GM21423 (cell line): ENCODE data around the gene ZNF638.

Experiments
- ATAC-seq: cut with Tn5 transposase; IDR thresholded peaks from one replicate; pipeline ENCODE4 v1.9.1; 2021; ENCODE audit warnings: mild to moderate bottlenecking, moderate library complexity; ENCODE audit not compliant: unreplicated experiment

ZNF638 gene

GRCh38 chr2:71468279-71469015 lies 136.9 kb downstream of the ZNF638 start:
- ATAC-seq = no peak

- no peak for ATAC-seq
Observed at GRCh38 chr2:71469403-71470398, 138.1 kb downstream of the ZNF638 start.

GRCh38 chr2:71471276-71471675 lies 139.7 kb downstream of the ZNF638 start:
- no peak for ATAC-seq

- ATAC-seq = no peak
Observed at GRCh38 chr2:71472019-71472418, 140.4 kb downstream of the ZNF638 start.

- ATAC-seq = no peak
Observed at GRCh38 chr2:71473346-71474031, 141.9 kb downstream of the ZNF638 start.

GRCh38 chr2:71474116-71474743 lies 142.6 kb downstream of the ZNF638 start:
- no peak for ATAC-seq

- no peak for ATAC-seq
Observed at GRCh38 chr2:71474744-71475397, 143.3 kb downstream of the ZNF638 start.

GRCh38 chr2:71476495-71476894 lies 144.9 kb downstream of the ZNF638 start:
- no peak for ATAC-seq

- ATAC-seq = no peak
Observed at GRCh38 chr2:71477231-71477691, 145.7 kb downstream of the ZNF638 start.

- ATAC-seq = no peak
Observed at GRCh38 chr2:71478806-71479205, 147.2 kb downstream of the ZNF638 start.

GRCh38 chr2:71479261-71479660 lies 147.7 kb downstream of the ZNF638 start:
- no peak for ATAC-seq

- ATAC-seq = no peak
Observed at GRCh38 chr2:71481111-71481510, 149.5 kb downstream of the ZNF638 start.

GRCh38 chr2:71482055-71482454 lies 150.5 kb downstream of the ZNF638 start:
- no peak for ATAC-seq

- no peak for ATAC-seq
Observed at GRCh38 chr2:71483246-71483645, 151.7 kb downstream of the ZNF638 start.

- no peak for ATAC-seq
Observed at GRCh38 chr2:71484354-71484753, 152.8 kb downstream of the ZNF638 start.
